HG02642 (cell line): ENCODE data around the gene NEURL1B.
"Not testable (repeated sequence)": the region's sequence is repeated elsewhere in the genome, so short reads cannot be mapped to it uniquely, and the experiment has no call there.

ENCODE experiments used
- ATAC-seq: cut with Tn5 transposase; IDR thresholded peaks from one replicate; pipeline ENCODE4 v1.9.1; 2021; ENCODE audit warnings: mild to moderate bottlenecking; ENCODE audit not compliant: unreplicated experiment, poor library complexity

NEURL1B gene

DNA sequence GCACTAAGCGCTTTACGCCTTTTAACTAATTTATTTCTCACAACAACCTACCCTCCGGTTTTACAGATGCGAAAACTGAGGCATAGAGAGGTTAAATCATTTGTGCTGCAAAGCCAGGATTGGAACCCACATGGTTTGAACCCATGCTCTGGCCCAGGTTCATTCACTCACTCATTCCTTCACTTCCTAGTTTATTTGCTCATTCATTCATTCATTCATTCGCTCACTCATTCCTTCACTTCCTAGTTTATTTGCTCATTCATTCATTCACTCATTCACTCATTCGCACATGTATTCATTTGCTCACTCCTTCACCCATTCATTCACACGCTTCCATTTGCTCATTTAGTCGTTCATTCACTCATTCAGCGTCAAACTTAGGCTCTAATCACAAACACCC, 29.4 kb downstream of the NEURL1B start:
- no peak for ATAC-seq

DNA sequence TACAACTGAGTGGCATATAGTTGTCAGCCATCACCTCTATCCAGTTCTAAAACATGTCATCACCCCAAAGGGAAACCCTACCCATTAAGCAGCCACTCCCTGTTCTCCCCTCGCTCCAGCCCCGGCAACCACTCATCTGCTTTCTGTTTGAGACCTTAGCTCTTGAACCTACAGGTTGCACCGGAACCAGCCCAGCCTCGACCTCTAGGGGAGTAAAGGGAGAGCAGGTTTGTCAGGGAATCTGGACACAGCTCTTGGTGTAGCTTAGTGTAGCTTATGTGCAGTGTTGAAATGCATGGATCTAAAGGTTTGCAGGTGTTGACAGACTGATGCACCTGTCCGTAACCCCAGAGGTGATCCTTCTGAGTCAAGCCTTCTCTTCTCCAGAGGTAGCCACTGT, 30.0 kb downstream of the NEURL1B start:
- no peak for ATAC-seq

DNA sequence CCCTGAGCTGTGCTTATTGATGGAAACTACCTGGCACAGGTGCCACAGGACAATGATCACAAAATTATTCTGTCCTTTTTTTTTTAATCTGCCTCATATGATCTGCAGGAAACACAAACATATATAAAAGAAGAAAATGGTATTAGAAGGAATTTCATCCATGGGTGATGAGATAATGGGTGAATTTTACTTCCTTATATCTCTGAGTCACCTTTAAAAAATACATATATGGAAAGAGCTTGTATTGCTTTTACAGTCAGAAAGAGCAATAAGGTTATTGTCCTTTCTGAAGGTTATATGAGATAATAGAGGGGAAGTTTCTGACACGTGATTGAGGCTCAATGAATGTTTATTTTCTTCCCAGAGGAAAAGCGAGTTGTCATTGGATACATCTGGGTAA, 31.6 kb downstream of the NEURL1B start:
- ATAC-seq: no peak

DNA sequence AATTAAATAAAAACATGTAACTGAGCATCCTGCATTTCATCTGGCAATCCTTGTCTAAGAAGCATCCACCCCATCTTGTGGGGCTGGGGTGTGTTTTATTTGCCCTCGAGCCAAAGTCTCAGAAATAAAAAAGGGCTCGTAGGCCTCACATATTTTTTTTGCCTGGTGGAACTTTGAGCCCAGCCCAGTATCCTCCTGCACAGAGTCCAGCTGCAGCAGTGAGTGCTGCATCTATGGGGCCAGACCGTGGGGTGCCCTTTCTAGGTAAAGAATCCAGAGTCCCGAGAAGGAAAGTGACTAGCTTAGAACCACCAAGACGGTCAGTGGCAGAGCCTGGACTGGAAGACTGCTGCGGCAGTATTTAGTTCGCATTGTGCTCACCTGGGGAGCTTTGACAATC, 33.1 kb downstream of the NEURL1B start:
- no peak for ATAC-seq

DNA sequence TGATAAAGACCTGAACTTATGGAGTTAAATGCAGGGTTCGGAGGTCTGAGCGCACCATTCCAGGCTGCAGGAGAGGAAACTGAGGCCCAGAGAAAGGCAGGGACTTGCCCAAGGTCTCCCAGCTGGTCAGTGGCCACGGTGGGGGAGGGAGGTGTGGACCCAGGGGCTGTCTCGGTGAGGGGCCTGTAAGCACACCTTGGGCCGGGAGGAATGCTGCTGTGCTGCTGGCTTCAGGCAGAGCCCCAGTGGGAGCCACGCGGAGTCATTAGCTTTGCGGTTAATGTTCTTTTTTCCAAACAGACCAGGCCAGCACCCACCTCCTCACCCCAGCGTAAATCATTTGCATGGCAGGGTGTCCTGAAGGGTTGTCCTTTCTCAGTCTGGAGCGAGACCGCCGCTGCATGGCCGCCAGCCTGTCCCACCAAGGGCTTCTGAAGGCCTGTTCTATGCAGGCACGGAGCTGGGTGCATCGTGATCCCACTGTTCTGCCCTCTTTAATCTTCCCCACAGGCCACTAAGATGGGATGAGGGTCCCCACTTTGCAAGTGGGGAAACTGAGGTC, 35.9 kb downstream of the NEURL1B start:
- ATAC-seq: no peak

DNA sequence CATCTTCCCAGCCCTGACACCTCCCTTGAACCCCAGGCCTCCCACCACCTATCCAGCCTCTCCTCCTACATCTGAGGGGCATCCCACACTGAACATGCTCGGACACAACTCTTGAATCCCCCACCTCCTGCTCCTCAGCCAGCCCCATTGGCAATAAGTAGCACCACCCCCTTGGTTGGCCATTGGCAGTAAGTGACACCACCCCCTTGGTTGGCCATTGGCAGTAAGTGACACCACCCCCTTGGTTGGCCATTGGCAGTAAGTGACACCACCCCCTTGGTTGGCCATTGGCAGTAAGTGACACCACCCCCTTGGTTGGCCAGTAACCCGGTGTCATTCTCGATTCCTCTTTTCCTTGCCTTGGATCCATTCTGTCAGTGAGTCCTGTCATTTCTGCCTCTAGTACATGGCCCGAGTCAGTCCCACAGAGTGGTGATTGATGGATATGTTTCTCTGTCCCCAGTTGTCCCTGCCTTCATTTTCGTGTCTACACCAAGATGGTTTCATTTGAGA, 37.4 kb downstream of the NEURL1B start:
- ATAC-seq: not testable (repeated sequence)

DNA sequence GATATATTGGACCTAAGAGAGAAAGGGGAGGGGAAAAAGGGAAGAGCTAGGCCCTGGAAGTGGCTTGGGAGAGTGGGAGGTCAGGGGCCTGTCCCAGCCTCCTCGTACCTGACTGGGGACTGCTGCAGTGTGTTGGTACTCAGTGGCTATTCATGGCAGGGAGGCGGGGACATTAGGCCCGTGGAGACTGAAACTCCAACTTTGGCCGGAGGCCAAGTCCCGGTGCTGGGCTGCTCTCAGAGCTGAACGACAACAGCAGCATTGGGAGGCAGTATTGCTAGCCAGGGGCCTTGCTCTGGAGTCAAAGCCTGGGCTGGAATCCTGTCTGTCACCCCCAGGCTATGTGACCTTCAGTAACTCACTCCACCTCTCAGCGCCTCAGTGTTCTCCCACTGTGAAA, 37.8 kb downstream of the NEURL1B start:
- ATAC-seq: no peak

DNA sequence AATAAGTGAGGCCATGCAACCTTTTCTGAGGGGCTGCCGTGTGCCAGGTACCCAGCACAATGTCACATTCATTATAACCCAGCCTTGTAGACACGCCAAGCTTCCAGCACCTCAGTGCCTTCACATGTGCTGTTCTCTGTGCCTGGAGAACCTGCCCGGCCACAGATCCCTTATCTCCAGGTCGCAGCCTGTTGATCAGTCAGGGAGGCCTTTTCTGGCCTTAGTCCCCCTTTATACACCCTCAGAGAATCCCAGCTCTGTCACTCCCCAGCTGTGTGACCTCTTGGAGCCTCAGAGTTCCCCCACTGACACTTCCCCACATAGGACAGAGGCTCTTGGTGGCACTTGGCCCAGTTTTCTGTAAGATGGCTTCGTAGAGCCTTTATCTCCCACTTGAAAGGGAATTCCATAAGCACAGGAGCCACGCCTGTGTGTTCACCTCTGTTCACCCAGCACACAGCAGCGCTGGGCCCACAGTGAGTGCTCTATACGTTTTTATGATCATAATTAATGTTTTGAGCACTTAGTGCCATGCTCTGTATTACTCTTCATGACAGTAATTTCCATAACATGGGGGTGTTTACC, 38.7 kb downstream of the NEURL1B start:
- no peak for ATAC-seq

DNA sequence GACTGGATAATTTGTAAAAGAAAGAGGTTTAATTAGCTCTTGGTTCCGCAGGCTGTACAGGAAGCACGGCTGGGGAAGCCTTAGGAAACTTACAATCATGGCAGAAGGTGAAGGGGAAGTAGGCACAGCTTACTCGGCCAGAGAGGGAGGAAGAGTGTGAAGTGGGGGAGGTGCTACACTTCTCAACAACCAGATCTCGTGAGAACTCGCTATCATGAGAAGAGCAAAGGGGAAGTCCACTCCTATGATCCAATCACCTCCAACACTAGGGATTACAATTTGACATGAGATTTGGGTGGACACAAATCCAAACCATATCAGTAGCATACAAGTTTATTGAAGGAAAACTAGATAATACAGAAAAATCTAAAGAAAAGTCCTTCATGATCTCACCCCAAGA, 39.9 kb downstream of the NEURL1B start:
- no peak for ATAC-seq

DNA sequence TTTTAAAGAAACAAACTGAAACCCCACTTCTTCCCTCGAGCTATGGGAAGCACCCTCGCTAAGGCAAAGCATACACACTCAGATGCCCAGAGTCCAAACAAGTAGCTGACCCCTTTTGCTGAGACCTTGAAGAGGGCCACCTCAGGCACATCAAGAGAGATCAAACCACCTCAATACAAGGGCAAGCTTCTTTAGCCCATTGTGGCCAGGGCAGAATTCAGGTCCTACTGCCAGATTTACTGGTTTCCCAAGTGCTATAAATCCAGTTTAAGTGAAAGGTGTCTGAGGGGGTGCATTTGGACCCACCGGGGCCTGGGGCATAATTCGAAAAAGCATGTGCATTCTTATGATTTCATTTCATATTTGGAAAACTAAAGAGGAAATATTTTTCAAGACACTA, 40.4 kb downstream of the NEURL1B start:
- no peak for ATAC-seq

DNA sequence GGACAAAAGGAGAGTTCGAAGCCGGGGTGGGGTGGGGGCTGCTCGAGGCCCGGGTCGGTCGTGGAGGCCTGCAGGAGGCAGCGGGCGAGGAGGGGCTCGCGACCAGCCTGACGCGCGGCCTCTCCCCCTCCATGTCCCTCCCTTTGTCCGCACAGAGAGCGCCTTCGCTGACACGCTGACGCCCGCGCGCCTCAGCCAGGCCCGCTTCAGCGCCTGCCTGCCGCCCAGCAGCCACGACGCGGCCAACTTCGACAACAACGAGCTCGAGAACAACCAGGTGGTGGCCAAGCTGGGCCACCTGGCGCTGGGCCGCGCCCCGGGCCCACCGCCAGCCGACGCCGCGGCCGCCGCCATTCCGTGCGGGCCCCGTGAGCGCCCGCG, 42.2 kb downstream of the NEURL1B start:
- no peak for ATAC-seq

DNA sequence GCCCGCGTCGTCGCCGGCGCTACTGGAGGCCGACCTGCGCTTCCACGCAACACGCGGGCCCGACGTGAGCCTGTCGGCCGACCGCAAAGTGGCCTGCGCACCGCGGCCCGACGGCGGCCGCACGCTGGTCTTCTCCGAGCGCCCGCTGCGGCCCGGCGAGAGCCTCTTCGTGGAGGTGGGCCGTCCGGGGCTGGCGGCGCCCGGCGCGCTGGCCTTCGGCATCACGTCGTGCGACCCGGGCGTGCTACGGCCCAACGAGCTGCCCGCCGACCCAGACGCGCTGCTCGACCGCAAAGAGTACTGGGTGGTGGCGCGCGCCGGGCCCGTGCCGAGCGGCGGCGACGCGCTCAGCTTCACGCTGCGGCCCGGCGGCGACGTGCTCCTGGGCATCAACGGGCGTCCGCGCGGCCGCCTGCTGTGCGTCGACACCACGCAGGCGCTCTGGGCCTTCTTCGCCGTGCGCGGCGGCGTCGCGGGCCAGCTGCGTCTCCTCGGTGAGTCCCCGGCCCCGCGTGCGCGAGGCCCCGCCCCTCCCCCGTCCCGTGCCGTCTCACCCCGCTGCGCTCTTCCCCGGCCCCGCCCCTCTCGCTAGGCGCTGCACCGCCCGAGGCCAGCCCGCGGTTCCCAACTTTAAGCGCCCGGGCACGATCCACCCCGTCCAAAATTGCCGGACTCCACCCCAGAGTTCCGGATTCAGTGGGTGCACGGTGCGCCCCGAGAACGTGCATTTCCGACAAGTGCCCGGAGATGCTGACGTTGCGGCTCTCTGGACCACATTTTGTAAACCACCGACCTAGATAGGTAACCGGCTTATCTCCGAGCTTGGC, 42.8 kb downstream of the NEURL1B start:
- ATAC-seq: no peak

DNA sequence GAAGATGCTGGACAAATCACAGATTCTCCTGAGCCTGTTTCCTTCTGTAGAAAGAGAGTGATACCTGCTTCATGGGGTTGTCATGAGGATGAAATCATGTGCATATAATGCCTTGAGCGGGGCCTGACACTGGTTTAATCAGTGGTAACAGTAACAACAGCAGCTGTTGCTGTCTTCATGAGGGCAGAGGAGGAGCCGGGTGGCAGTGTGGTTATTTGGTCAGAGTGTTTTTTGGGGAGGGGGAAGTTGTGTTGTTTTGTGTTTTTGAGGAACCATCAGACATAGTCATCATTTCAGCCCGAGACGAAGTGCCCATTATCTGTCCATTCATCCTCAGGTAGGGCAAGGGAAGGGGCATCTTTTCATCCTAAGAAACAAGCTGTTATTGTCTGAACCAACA, 44.0 kb downstream of the NEURL1B start:
- no peak for ATAC-seq

DNA sequence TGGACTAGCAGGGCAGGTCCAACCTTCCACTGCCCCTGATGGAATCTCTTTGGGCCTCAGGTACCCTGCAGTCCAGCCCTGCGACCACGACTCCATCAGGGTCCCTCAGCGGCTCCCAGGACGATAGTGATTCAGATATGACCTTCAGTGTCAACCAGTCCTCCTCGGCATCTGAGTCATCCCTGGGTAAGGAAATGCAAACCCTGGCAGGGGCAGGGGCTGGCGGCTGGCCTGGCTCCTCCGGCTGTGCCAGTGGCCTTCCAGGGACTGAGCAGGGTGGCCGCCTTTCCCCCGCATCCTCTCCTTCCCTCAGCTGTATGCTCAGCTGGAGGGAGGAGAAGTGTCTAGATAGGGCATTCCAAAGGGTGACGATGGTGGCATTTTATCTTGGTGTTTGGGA, 45.0 kb downstream of the NEURL1B start:
- ATAC-seq: no peak

DNA sequence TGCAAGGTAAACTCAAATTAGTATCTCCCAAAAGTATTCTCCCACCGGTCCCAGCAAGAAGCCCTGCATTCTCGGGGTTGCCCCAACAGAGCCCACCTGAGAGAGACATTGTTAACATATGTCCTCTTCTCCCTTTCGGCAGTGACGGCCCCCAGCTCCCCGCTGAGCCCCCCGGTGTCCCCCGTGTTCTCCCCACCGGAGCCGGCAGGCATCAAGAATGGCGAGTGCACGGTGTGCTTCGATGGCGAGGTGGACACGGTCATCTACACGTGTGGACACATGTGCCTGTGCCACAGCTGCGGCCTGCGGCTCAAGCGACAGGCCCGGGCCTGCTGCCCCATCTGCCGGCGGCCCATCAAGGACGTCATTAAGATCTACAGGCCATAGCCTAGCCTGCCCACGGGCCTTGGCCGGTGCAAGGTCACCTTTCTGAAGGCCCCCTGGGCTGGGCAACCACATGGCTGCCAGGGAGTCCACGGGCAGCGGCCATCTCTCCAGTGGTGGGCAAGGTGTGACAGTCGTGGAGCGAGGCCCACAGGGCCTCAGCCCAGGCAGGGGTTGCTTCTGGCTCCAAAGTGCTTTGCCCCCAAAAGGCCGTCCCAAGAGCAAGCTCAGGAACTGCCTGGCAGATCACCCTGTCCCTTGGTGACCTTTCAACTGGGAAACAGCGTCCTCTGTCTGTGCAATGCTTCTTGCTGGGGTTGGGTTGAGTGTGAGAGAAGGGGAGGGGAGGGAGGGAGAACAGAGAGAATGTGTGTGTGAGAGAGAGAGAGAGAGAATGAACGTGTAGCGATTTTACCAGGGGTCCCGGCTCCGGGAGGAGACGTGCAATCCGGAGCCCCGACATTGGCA, 45.7 kb downstream of the NEURL1B start:
- no peak for ATAC-seq

DNA sequence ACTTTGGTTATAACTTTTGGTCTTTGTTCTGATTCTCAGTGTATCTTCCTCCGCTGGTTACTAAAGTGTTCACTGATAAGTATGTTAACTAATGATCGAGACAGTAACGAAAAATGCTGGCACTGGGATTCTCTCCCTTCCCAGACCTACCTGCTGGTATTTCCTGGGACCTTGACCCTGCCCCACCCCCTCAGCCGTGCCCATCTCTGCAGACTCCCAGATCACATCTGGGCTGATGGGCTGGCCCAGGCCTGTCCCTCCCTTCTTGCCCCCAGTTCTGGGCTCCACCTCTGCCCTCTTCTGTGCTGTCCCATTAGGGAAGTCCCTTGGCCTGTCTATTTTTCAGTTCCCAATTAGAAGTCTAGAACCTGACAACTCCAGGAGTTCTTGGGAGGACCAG, 46.9 kb downstream of the NEURL1B start:
- no peak for ATAC-seq

DNA sequence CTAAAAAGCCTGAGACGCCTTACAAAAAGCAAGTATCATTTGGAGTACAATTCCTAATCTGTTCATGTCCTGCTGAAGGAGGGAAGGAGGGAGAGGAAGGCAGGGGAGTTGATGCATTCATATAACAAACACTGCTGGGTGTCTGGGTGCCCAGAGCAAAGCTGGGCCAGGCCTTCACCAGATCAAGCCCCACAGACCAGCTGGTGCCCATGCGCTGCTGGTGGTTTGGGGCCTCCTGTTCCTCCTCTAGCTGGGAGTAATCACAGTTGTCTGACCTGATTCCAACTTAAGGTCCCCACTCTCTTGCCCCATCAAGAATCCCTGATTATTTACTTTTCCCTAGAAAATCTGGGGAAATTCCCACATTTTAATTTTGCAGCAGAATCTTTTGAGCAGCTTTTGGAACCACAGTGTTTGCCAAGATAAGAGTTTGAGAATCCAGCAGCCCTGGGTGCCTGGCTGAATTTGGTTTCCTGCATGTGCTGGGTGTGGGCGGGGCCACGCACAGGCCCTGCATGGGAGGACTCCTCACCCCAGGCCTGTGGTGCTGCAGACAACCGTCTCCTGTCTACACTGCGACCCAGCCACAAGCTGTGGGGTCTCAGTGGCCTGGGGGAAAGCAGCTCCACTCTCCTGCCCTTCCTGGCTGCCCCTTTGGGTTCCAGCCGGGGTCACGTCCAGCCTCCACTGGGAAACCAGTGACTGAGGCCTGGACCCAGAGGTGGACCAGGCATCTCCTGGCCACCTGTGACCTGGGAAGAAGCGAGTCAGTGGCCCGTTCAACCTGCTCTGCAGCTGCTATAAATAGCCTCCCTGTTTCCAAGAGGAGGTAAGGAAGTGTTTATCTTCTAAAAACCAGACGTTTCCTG, 47.5 kb downstream of the NEURL1B start:
- no peak for ATAC-seq

DNA sequence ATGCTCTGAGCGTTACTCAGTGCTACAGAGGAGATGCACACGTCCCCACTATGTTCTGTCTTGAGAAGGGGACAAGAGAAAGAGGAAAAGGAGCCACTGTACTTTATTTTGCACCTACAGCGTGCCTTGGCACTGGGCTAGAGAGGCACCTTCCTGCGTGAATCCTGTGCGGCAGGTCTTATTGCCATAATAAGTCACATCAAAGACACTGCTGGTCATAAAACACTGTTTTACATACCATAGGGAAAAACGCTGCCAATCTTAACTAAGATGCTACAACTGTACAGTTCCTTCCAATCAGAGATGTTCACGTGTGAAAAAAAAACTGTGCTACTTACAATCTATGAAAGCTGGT, 48.1 kb downstream of the NEURL1B start:
- no peak for ATAC-seq

DNA sequence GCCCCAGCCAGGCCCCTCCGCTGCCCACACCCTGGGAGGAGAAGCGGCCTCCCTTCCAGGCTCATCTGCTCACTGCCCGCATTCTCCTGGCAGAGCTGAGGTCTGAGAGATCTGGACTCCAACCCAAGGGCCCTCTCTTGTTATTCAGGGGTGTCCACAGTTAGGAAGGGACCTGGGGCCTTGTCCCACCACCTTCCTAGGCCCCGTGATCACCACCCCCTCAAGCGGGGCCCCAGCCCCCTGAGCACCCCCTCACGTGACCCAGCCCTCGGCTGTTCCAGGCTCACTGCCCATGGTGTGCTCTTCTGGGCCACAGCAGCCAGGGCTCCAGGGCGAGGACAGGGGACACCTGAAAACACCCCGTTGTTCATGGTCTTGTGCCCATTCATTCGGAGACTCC, 48.7 kb downstream of the NEURL1B start:
- no peak for ATAC-seq
